ENCODE results near the gene ACOT8. TPM values are rescaled to one million over a fixed set of nuclear protein-coding genes. Genes with fewer than 3 reads are reported as not detected.

The ACOT8 gene
- total and polyA plus RNA-seq, 2 of the 8 experiments (the other 6 are each of a cell fraction or from before 2014, with no cell fraction given), result 37.6 to 88.8 TPM

DNA sequence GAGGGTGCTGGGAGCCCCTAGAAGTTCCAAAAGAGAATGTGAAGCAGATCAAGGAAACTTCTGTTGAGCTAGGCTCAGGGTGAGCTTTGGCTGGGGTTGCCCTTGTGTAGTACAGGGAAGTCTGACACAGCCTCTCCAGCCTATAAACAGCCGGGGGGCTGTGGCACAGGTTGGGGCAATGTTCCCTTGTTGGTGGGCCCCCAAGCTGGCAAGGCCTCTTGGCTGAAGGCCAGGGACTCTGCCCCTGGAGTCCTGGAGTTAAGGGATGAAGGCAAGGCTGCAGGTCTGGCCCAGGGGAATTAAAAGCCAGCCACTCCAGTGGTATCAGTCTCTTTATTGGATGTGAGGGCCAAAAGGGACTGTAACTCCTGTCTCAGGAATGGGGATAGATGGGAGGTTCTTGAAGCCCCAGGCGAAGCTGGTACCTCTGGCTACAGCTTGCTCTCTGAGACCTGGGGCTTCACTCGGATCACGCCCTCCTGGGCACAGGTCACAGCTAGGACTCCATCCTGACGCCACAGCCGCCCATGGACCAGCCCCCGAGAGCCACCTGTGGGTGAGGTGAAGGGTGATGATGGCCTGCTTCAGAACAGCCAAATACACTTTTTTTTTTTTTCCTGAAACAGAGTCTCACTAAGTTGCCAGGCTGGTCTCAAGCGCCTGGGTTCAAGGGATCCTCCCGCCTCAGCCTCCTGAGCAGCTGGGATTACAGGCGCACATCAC, 15.6 kb downstream of the ACOT8 start (continued):
- TF ChIP-seq, protein P1, sequence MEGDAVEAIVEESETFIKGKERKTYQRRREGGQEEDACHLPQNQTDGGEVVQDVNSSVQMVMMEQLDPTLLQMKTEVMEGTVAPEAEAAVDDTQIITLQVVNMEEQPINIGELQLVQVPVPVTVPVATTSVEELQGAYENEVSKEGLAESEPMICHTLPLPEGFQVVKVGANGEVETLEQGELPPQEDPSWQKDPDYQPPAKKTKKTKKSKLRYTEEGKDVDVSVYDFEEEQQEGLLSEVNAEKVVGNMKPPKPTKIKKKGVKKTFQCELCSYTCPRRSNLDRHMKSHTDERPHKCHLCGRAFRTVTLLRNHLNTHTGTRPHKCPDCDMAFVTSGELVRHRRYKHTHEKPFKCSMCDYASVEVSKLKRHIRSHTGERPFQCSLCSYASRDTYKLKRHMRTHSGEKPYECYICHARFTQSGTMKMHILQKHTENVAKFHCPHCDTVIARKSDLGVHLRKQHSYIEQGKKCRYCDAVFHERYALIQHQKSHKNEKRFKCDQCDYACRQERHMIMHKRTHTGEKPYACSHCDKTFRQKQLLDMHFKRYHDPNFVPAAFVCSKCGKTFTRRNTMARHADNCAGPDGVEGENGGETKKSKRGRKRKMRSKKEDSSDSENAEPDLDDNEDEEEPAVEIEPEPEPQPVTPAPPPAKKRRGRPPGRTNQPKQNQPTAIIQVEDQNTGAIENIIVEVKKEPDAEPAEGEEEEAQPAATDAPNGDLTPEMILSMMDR (IDR thresholded peaks at IDR 0.05; ENCODE audit: control extremely low read depth in 1 of 3, insufficient read depth in 1 of 3, low read depth in 1 of 3, low read length in 3 of 3), result no peak
- TF ChIP-seq NRF1 (IDR thresholded peaks at IDR 0.05; ENCODE audit: low read depth, low read length), result no peak
- no peak for TF ChIP-seq CHD1 (IDR thresholded peaks at IDR 0.05; ENCODE audit: low read depth, low read length)
- no peak for TF ChIP-seq SIRT6 (IDR thresholded peaks at IDR 0.05; ENCODE audit: low read length)
- TF ChIP-seq HDAC2 (IDR thresholded peaks at IDR 0.05; ENCODE audit: borderline replicate concordance in 1 of 2, low read depth in 2 of 2, low read length in 2 of 2), result no peak
- no peak for TF ChIP-seq RNF2 (IDR thresholded peaks at IDR 0.05; ENCODE audit: borderline replicate concordance, low read depth, low read length, missing control alignments, poor library complexity, severe bottlenecking)
- TF ChIP-seq, protein P2, sequence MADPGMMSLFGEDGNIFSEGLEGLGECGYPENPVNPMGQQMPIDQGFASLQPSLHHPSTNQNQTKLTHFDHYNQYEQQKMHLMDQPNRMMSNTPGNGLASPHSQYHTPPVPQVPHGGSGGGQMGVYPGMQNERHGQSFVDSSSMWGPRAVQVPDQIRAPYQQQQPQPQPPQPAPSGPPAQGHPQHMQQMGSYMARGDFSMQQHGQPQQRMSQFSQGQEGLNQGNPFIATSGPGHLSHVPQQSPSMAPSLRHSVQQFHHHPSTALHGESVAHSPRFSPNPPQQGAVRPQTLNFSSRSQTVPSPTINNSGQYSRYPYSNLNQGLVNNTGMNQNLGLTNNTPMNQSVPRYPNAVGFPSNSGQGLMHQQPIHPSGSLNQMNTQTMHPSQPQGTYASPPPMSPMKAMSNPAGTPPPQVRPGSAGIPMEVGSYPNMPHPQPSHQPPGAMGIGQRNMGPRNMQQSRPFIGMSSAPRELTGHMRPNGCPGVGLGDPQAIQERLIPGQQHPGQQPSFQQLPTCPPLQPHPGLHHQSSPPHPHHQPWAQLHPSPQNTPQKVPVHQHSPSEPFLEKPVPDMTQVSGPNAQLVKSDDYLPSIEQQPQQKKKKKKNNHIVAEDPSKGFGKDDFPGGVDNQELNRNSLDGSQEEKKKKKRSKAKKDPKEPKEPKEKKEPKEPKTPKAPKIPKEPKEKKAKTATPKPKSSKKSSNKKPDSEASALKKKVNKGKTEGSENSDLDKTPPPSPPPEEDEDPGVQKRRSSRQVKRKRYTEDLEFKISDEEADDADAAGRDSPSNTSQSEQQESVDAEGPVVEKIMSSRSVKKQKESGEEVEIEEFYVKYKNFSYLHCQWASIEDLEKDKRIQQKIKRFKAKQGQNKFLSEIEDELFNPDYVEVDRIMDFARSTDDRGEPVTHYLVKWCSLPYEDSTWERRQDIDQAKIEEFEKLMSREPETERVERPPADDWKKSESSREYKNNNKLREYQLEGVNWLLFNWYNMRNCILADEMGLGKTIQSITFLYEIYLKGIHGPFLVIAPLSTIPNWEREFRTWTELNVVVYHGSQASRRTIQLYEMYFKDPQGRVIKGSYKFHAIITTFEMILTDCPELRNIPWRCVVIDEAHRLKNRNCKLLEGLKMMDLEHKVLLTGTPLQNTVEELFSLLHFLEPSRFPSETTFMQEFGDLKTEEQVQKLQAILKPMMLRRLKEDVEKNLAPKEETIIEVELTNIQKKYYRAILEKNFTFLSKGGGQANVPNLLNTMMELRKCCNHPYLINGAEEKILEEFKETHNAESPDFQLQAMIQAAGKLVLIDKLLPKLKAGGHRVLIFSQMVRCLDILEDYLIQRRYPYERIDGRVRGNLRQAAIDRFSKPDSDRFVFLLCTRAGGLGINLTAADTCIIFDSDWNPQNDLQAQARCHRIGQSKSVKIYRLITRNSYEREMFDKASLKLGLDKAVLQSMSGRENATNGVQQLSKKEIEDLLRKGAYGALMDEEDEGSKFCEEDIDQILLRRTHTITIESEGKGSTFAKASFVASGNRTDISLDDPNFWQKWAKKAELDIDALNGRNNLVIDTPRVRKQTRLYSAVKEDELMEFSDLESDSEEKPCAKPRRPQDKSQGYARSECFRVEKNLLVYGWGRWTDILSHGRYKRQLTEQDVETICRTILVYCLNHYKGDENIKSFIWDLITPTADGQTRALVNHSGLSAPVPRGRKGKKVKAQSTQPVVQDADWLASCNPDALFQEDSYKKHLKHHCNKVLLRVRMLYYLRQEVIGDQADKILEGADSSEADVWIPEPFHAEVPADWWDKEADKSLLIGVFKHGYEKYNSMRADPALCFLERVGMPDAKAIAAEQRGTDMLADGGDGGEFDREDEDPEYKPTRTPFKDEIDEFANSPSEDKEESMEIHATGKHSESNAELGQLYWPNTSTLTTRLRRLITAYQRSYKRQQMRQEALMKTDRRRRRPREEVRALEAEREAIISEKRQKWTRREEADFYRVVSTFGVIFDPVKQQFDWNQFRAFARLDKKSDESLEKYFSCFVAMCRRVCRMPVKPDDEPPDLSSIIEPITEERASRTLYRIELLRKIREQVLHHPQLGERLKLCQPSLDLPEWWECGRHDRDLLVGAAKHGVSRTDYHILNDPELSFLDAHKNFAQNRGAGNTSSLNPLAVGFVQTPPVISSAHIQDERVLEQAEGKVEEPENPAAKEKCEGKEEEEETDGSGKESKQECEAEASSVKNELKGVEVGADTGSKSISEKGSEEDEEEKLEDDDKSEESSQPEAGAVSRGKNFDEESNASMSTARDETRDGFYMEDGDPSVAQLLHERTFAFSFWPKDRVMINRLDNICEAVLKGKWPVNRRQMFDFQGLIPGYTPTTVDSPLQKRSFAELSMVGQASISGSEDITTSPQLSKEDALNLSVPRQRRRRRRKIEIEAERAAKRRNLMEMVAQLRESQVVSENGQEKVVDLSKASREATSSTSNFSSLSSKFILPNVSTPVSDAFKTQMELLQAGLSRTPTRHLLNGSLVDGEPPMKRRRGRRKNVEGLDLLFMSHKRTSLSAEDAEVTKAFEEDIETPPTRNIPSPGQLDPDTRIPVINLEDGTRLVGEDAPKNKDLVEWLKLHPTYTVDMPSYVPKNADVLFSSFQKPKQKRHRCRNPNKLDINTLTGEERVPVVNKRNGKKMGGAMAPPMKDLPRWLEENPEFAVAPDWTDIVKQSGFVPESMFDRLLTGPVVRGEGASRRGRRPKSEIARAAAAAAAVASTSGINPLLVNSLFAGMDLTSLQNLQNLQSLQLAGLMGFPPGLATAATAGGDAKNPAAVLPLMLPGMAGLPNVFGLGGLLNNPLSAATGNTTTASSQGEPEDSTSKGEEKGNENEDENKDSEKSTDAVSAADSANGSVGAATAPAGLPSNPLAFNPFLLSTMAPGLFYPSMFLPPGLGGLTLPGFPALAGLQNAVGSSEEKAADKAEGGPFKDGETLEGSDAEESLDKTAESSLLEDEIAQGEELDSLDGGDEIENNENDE (IDR thresholded peaks at IDR 0.05; ENCODE audit: insufficient replicate concordance, low read length), result no peak

All from H1 (cell line).